Measurements from ENCODE around the gene ITIH3.

Gene ITIH3

GRCh38 chr3:52856666-52857065 is 62.1 kb downstream of the ITIH3 start:
- H3K27ac ChIP-seq = no peak overlapping the region
- TF ChIP-seq ZFX (IDR thresholded peaks at IDR 0.05; ENCODE audit: borderline replicate concordance) (no peak), CTCF (IDR thresholded peaks at IDR 0.05) (no peak)

- no peak for TF ChIP-seq ZFX (IDR thresholded peaks at IDR 0.05; ENCODE audit: borderline replicate concordance)
- TF ChIP-seq CTCF (IDR thresholded peaks at IDR 0.05) = no peak
- no peak overlapping the region for H3K27ac ChIP-seq
Observed at GRCh38 chr3:52857133-52857532, 62.5 kb downstream of the ITIH3 start.

- TF ChIP-seq CTCF (IDR thresholded peaks at IDR 0.05) = no peak
- no peak for TF ChIP-seq ZFX (IDR thresholded peaks at IDR 0.05; ENCODE audit: borderline replicate concordance)
- no peak overlapping the region for H3K27ac ChIP-seq
Observed at GRCh38 chr3:52857864-52858263, 63.3 kb downstream of the ITIH3 start.

Measured in 22Rv1 (cell line).